PFSK-1 (cell line): ENCODE measurements around the gene CHRNA7.

Source experiments
- FOXP2 ChIP-seq: optimal IDR thresholded peaks from 2 replicates; pipeline ENCODE3; 2011; ENCODE audit warnings: borderline replicate concordance, control low read depth, inconsistent platforms; ENCODE audit not compliant: insufficient read depth; ENCODE audit errors: extremely low read length, extremely low read depth
- POLR2AphosphoS5 ChIP-seq: IDR thresholded peaks from 2 replicates; pipeline ENCODE4 v1.6.1; 2012; ENCODE audit warnings: low read depth, mild to moderate bottlenecking, control low read depth, low read length, moderate library complexity
- TAF1 ChIP-seq: IDR thresholded peaks from 2 replicates; pipeline ENCODE4 v1.6.1; 2012; ENCODE audit warnings: low read length, control low read depth, borderline replicate concordance; ENCODE audit not compliant: insufficient read depth
- TF ChIP-seq, protein P1 (sequence below), 2 experiments: IDR thresholded peaks; 2 replicates each; pipeline versions ENCODE4 v1.6.1 to v1.8.0; 2011 to 2012; ENCODE audit warnings: low read depth in 2 of 2, low read length in 2 of 2, control low read depth in 1 of 2, inconsistent platforms in 1 of 2, mild to moderate bottlenecking in 1 of 2, moderate library complexity in 1 of 2; ENCODE audit not compliant: insufficient read depth in 1 of 2

DNA sequence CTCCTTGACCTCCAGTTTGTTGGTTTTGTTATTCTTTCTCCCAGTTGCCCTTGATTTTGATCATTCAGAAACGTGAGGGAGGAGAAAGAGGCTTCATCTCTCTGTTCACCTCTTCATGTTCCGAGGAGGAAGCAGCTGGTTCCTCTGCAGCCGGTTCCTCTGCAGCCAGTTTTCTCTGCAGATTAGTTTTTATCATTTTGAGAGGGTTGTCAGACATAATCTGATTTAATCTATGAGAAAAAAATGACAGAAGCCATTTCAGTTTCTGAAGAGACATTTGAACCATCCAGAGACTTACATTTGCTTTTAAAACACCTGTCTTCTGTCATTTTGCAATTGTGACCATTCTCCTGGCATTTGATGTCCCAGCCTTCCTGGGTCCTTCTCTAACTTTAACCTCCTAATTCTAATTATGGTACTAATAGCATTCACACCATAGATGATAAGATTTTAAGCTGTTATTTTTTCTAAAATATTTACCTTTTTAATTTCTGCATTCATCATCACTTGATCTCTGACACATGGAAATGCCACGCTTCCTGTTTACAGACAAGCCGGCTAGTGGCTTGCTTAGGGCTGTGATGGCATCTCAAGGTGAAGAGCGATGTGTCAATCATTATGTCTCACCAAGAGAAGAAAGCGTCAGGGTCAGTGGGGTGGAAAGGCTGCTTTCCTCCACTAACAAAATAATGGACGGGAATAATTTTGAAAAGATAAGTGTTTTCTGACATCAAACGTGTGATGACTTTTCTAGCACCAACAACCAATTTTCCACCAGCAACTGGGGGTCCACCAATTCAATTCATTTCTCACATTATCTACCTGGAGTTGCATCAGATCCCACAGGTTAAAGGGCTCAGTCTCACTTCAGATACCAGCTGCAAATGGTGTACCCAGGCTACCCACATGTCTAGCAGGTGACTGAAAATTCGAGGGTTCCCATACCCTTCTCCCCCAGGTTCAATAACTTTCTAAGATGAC lies 76.4 kb downstream of the CHRNA7 start:
- TF ChIP-seq TAF1 (no peak), POLR2AphosphoS5 (no peak), FOXP2 (no peak)
- TF ChIP-seq, protein P1, sequence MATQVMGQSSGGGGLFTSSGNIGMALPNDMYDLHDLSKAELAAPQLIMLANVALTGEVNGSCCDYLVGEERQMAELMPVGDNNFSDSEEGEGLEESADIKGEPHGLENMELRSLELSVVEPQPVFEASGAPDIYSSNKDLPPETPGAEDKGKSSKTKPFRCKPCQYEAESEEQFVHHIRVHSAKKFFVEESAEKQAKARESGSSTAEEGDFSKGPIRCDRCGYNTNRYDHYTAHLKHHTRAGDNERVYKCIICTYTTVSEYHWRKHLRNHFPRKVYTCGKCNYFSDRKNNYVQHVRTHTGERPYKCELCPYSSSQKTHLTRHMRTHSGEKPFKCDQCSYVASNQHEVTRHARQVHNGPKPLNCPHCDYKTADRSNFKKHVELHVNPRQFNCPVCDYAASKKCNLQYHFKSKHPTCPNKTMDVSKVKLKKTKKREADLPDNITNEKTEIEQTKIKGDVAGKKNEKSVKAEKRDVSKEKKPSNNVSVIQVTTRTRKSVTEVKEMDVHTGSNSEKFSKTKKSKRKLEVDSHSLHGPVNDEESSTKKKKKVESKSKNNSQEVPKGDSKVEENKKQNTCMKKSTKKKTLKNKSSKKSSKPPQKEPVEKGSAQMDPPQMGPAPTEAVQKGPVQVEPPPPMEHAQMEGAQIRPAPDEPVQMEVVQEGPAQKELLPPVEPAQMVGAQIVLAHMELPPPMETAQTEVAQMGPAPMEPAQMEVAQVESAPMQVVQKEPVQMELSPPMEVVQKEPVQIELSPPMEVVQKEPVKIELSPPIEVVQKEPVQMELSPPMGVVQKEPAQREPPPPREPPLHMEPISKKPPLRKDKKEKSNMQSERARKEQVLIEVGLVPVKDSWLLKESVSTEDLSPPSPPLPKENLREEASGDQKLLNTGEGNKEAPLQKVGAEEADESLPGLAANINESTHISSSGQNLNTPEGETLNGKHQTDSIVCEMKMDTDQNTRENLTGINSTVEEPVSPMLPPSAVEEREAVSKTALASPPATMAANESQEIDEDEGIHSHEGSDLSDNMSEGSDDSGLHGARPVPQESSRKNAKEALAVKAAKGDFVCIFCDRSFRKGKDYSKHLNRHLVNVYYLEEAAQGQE (IDR thresholded peaks at IDR 0.05; ENCODE audit: insufficient read depth in 1 of 2, low read depth in 2 of 2, low read length in 2 of 2): no peak
